Measurements from ENCODE around the gene NRAS. TPM values are rescaled to one million over a fixed set of nuclear protein-coding genes. Genes with fewer than 3 reads are reported as not detected.

Gene NRAS
- total RNA-seq, 2 experiments from 2014 or later: 28.9 to 30.4 TPM

- Mint-ChIP-seq H3K36me3 (ENCODE audit: low read depth) (peaks cover 89% of the 10 kb centered on the region), H3K4me3 (peak overlapping the region; percentile 25)
- CTCF ChIA-PET: no interaction called here
Observed at GRCh38 chr1:114719424-114719787, 2.8 kb upstream of the NRAS start.

GRCh38 chr1:114718661-114719423, 2.3 kb upstream of the NRAS start:
- peaks cover 89% of the 10 kb centered on the region for H3K36me3 Mint-ChIP-seq (ENCODE audit: low read depth)
- Histone ChIP-seq H3K9me3 (ENCODE audit: control insufficient read depth in 1 of 2, insufficient read depth in 1 of 2, low read length in 2 of 2) (no peaks in the 10 kb centered on the region), H3K27me3 (ENCODE audit: control insufficient read depth in 1 of 2, insufficient read depth in 2 of 2, low read length in 2 of 2) (no peaks in the 10 kb centered on the region), H3K36me3 (ENCODE audit: insufficient read depth, low read length) (peaks cover 66% of the 10 kb centered on the region), H3K4me1 (ENCODE audit: insufficient read depth, low read length) (peaks cover 16% of the 10 kb centered on the region), H3K4me3 (ENCODE audit: low read length) (no peak overlapping the region), H3K27ac (ENCODE audit: low read depth in 1 of 2, low read length in 2 of 2) (no peak overlapping the region)
- no peaks in the 10 kb centered on the region for H3K27me3 Mint-ChIP-seq
- ChIA-PET CTCF (interaction anchor here (1.3 kb wide), 1 partner anchor 8 kb away, joined by 3 read pairs; no protein-coding TSS in a partner anchor), POLR2A (no interaction called here)
- H3K9me3 Mint-ChIP-seq: no peaks in the 10 kb centered on the region
- intact Hi-C loops (cut with DNase I, micrococcal nuclease): loop anchor here (1.0 to 10.0 kb wide), 6 partner anchors 42 to 374 kb away; partner anchors contain the start of genes DENND2C (in 1 of the 2) and TRIM33 (in 1 of the 2)
- no peak for DNase-seq
- no peak for TF ChIP-seq CTCF (IDR thresholded peaks at IDR 0.05)
- ATAC-seq (ENCODE audit: poor library complexity): no peak
- H3K4me3 Mint-ChIP-seq: peak overlapping the region; percentile 25
- peaks cover 21% of the 10 kb centered on the region for H3K4me1 Mint-ChIP-seq (ENCODE audit: low read depth)
- H3K27ac Mint-ChIP-seq: peak overlapping the region; percentile 32

More at GRCh38 chr1:114719424-114719787, 2.8 kb upstream of the NRAS start:
- H3K4me1 ChIP-seq (ENCODE audit: insufficient read depth, low read length): peaks cover 16% of the 10 kb centered on the region
- H3K4me1 Mint-ChIP-seq (ENCODE audit: low read depth): peaks cover 17% of the 10 kb centered on the region
- H3K4me3 ChIP-seq (ENCODE audit: low read length): no peak overlapping the region
- no peak for TF ChIP-seq CTCF (IDR thresholded peaks at IDR 0.05)
- H3K27ac Mint-ChIP-seq: peak overlapping the region; percentile 32
- H3K27me3 Mint-ChIP-seq: no peaks in the 10 kb centered on the region
- H3K9me3 Mint-ChIP-seq: no peaks in the 10 kb centered on the region
- ATAC-seq (ENCODE audit: poor library complexity) (no peak), DNase-seq (no peak)
- no peaks in the 10 kb centered on the region for H3K9me3 ChIP-seq (ENCODE audit: control insufficient read depth in 1 of 2, insufficient read depth in 1 of 2, low read length in 2 of 2)
- POLR2A ChIA-PET: no interaction called here
- intact Hi-C loops (cut with DNase I, micrococcal nuclease): loop anchor here (2.0 to 10.0 kb wide), 5 partner anchors 47 to 375 kb away; partner anchors contain the start of genes DENND2C (in 1 of the 2) and TRIM33 (in 1 of the 2)
- H3K36me3 ChIP-seq (ENCODE audit: insufficient read depth, low read length): peaks cover 70% of the 10 kb centered on the region
- no peaks in the 10 kb centered on the region for H3K27me3 ChIP-seq (ENCODE audit: control insufficient read depth in 1 of 2, insufficient read depth in 2 of 2, low read length in 2 of 2)
- no peak overlapping the region for H3K27ac ChIP-seq (ENCODE audit: low read depth in 1 of 2, low read length in 2 of 2)

- H3K27ac ChIP-seq (ENCODE audit: low read depth in 1 of 2, low read length in 2 of 2): peak overlapping the region; percentile 83 to 96
- POLR2A ChIA-PET: interaction anchor here (0.6 to 3.0 kb wide), 11 partner anchors 9 to 904 kb away, joined by 3 to 31 read pairs (median 5); partner anchors contain the start of genes BCAS2, CSDE1, DENND2C and RSBN1
- H3K27me3 Mint-ChIP-seq: no peaks in the 10 kb centered on the region
- H3K4me3 ChIP-seq (ENCODE audit: low read length): peak overlapping the region; percentile 72
- no peak for TF ChIP-seq CTCF (IDR thresholded peaks at IDR 0.05)
- ATAC-seq (ENCODE audit: poor library complexity) (no peak), DNase-seq (no peak)
- H3K36me3 Mint-ChIP-seq (ENCODE audit: low read depth): peaks cover 90% of the 10 kb centered on the region
- H3K4me3 Mint-ChIP-seq: peak overlapping the region; percentile 91
- H3K4me1 Mint-ChIP-seq (ENCODE audit: low read depth): peaks cover 21% of the 10 kb centered on the region
- intact Hi-C loops (cut with DNase I, micrococcal nuclease): loop anchor here (1.0 to 10.0 kb wide), 9 partner anchors 41 to 371 kb away; partner anchors contain the start of genes BCAS2 (in 2 of the 2), CSDE1 (in 2 of the 2), DENND2C (in 1 of the 2) and SIKE1 (in 1 of the 2)
- CTCF ChIA-PET: interaction anchor here (1.1 kb wide), 1 partner anchor 12 kb away, joined by 3 read pairs; no protein-coding TSS in a partner anchor
- peaks cover 65% of the 10 kb centered on the region for H3K36me3 ChIP-seq (ENCODE audit: insufficient read depth, low read length)
- H3K27ac Mint-ChIP-seq: peak overlapping the region; percentile 98
- no peaks in the 10 kb centered on the region for H3K27me3 ChIP-seq (ENCODE audit: control insufficient read depth in 1 of 2, insufficient read depth in 2 of 2, low read length in 2 of 2)
- H3K9me3 Mint-ChIP-seq: no peaks in the 10 kb centered on the region
- no peaks in the 10 kb centered on the region for H3K9me3 ChIP-seq (ENCODE audit: control insufficient read depth in 1 of 2, insufficient read depth in 1 of 2, low read length in 2 of 2)
- peaks cover 16% of the 10 kb centered on the region for H3K4me1 ChIP-seq (ENCODE audit: insufficient read depth, low read length)
Observed at GRCh38 chr1:114715952-114716303, 643 bp downstream of the NRAS start.
